BJ (cell line): ENCODE measurements around the gene GPR18. TPM values are rescaled to one million over a fixed set of nuclear protein-coding genes. Genes with fewer than 3 reads are reported as not detected.

Experiments
- CTCF ChIA-PET: fragments of 350-600 bp; formaldehyde crosslinking; extraction: SDS; loops from one replicate; lab custom pipeline; 2021; ENCODE audit warnings: antibody characterized with exemption, inconsistent platforms; lab: Yijun Ruan, JAX
- POLR2A ChIA-PET: fragments of 300-600 bp; sonication (Branson Sonifier 250); formaldehyde crosslinking; extraction: SDS; loops from one replicate; lab custom pipeline; 2021; ENCODE audit warnings: antibody characterized with exemption; lab: Charles Lee
- DNase-seq: peaks from one replicate; pipeline ENCODE4 v3.0.0-alpha.2; 2011; ENCODE audit warnings: low read depth
- H3K27me3 ChIP-seq: 2 replicates; pipeline ENCODE4 v1.6.0; 2011; ENCODE audit warnings: low read length; ENCODE audit not compliant: control insufficient read depth, insufficient read depth
- H3K36me3 ChIP-seq: 2 replicates; pipeline ENCODE4 v1.5.1; 2011; ENCODE audit warnings: low read length; ENCODE audit not compliant: control insufficient read depth, insufficient read depth
- H3K4me3 ChIP-seq: 2 replicates; pipeline ENCODE4 v1.5.1; 2011; ENCODE audit warnings: low read depth, mild to moderate bottlenecking, control low read depth, low read length
- CTCF ChIP-seq: IDR thresholded peaks from 2 replicates; pipeline ENCODE4 v1.5.1; 2011; ENCODE audit warnings: low read depth, mild to moderate bottlenecking, control low read depth, inconsistent platforms, low read length, moderate library complexity; ENCODE audit not compliant: insufficient read depth
- polyA minus RNA-seq: library from RNA; depleted of rRNA, polyadenylated mRNA; stranded (reverse); fragments of >200 nt; gene quantifications from 2 replicates; pipeline ENCODE4 v1.2.3, GENCODE V29; 2011; rRNA and poly(A)+ RNA removed
- polyA plus RNA-seq: library from polyadenylated mRNA; depleted of rRNA; stranded (reverse); fragments of >200 nt; gene quantifications from 2 replicates; pipeline ENCODE4 v1.2.3, GENCODE V29; 2011; rRNA removed

The GPR18 gene
- polyA plus RNA-seq (not detected in 2 replicates), polyA minus RNA-seq (not detected in 2 replicates)

GRCh38 chr13:99258210-99258860 is at the start of gene GPR18:
Gene GPR18, minus strand, starts transcription at chr13:99258379. Its CDS starts 2,507 bp downstream, at chr13:99255872.
- H3K27me3 ChIP-seq: no peaks in the 10 kb centered on the region
- no peak within 1 kb of the TSS for H3K4me3 ChIP-seq
- CTCF ChIA-PET: interaction anchor here (0.8 to 2.0 kb wide), 2 partner anchors 78 to 81 kb away, joined by 3 to 11 read pairs; no protein-coding TSS in a partner anchor
- POLR2A ChIA-PET: no interaction called here
- peaks cover 3% of the 10 kb centered on the region; the same call in 1 of the 2 replicates for H3K36me3 ChIP-seq
- DNase-seq: no peak
- no peak for TF ChIP-seq CTCF

- no peak for DNase-seq
- no peaks in the 10 kb centered on the region for H3K36me3 ChIP-seq
- POLR2A ChIA-PET: interaction anchor here (0.6 kb wide), 1 partner anchor 131 kb away, joined by 3 read pairs; no protein-coding TSS in a partner anchor
- CTCF ChIA-PET: interaction anchor here (1.3 to 2.7 kb wide), 4 partner anchors 11 to 131 kb away, joined by 3 to 6 read pairs (median 5); no protein-coding TSS in a partner anchor
- H3K27me3 ChIP-seq: no peaks in the 10 kb centered on the region
- no peak overlapping the region for H3K4me3 ChIP-seq
- no peak for TF ChIP-seq CTCF
Measured at GRCh38 chr13:99307648-99308339, 49.6 kb upstream of the GPR18 start.

GRCh38 chr13:99307247-99307646 is 49.1 kb upstream of the GPR18 start, which contains the start of gene GPR183:
Gene GPR183, minus strand, starts transcription at chr13:99307399. Its CDS starts 11,254 bp downstream, at chr13:99296145.
- no peaks in the 10 kb centered on the region for H3K27me3 ChIP-seq

GRCh38 chr13:99305566-99305965 is 47.4 kb upstream of the GPR18 start:
- no peak for DNase-seq
- H3K36me3 ChIP-seq: no peaks in the 10 kb centered on the region
- CTCF ChIA-PET: interaction anchor here (1.4 to 2.2 kb wide), 2 partner anchors 36 to 129 kb away, joined by 3 to 7 read pairs; no protein-coding TSS in a partner anchor
- POLR2A ChIA-PET: no interaction called here
- no peak for TF ChIP-seq CTCF
- H3K4me3 ChIP-seq: no peak overlapping the region
- no peaks in the 10 kb centered on the region for H3K27me3 ChIP-seq

More at GRCh38 chr13:99307247-99307646, 49.1 kb upstream of the GPR18 start, which contains the start of gene GPR183:
- no peak for DNase-seq
- Histone ChIP-seq H3K36me3 (no peaks in the 10 kb centered on the region), H3K4me3 (no peak within 1 kb of the TSS)
- ChIA-PET CTCF (interaction anchor here (1.6 to 2.7 kb wide), 3 partner anchors 10 to 131 kb away, joined by 3 to 6 read pairs (median 6); no protein-coding TSS in a partner anchor), POLR2A (no interaction called here)
- TF ChIP-seq CTCF: no peak

- POLR2A ChIA-PET: no interaction called here
- TF ChIP-seq CTCF: no peak
- CTCF ChIA-PET: interaction anchor here (1.4 to 2.2 kb wide), 2 partner anchors 35 to 128 kb away, joined by 3 to 7 read pairs; no protein-coding TSS in a partner anchor
- no peak overlapping the region for H3K4me3 ChIP-seq
- no peaks in the 10 kb centered on the region for H3K36me3 ChIP-seq
- no peak for DNase-seq
- H3K27me3 ChIP-seq: no peaks in the 10 kb centered on the region
Measured at GRCh38 chr13:99305158-99305557, 47.0 kb upstream of the GPR18 start.
